Thyroid gland (tissue), 4 donors: Measurements from ENCODE around the gene USP13.

Source experiments
- POLR2A ChIP-seq, 2 donors: fragments of 450-650 bp; IDR thresholded peaks; one replicate each; pipeline ENCODE4 v1.6.1; 2017; ENCODE audit warnings: antibody characterized with exemption in 2 of 2, mild to moderate bottlenecking in 2 of 2, moderate library complexity in 1 of 2
- TF ChIP-seq, protein P1 (sequence below), 6 experiments: fragments of 200-600 bp in 3 of 6; fragments of 450-650 bp in 3 of 6; sonication (generic) in 3 of 6; IDR thresholded peaks; one replicate each; pipeline ENCODE4 v1.5.1; 2016 to 2019; ENCODE audit warnings: antibody characterized with exemption in 6 of 6, mild to moderate bottlenecking in 2 of 6, inconsistent platforms in 1 of 6, moderate library complexity in 1 of 6

DNA sequence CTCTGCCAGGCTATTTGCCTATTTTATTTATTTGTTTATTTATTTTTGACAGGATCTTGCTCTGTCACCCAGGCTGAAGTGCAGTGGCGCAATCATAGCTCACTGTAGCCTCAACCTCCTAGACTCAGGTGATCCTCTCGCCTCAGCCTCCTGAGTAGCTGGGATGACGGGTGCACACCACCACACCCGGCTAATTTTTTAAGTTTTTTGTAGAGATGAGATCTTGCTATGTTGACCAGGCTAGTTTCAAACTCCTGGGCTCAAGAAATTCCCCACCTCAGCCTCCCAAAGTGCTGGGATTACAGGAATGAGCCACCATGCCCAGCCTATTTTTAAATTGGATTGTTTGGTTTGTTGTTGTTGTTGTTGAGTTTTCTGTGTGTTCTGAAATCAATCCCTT is 42.8 kb upstream of the USP13 start:
- no peak for TF ChIP-seq POLR2A (IDR thresholded peaks at IDR 0.05)
- TF ChIP-seq, protein P1, sequence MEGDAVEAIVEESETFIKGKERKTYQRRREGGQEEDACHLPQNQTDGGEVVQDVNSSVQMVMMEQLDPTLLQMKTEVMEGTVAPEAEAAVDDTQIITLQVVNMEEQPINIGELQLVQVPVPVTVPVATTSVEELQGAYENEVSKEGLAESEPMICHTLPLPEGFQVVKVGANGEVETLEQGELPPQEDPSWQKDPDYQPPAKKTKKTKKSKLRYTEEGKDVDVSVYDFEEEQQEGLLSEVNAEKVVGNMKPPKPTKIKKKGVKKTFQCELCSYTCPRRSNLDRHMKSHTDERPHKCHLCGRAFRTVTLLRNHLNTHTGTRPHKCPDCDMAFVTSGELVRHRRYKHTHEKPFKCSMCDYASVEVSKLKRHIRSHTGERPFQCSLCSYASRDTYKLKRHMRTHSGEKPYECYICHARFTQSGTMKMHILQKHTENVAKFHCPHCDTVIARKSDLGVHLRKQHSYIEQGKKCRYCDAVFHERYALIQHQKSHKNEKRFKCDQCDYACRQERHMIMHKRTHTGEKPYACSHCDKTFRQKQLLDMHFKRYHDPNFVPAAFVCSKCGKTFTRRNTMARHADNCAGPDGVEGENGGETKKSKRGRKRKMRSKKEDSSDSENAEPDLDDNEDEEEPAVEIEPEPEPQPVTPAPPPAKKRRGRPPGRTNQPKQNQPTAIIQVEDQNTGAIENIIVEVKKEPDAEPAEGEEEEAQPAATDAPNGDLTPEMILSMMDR (IDR thresholded peaks at IDR 0.05), result no peak
